Measurements from ENCODE around the gene RARRES2. TPM values are rescaled to one million over a fixed set of nuclear protein-coding genes. Genes with fewer than 3 reads are reported as not detected.
A peak's percentile ranks its signal among the peaks of the same experiment; 100 is the strongest.

RARRES2 gene
- total RNA-seq, 1 donor from 2014 or later: not detected

GRCh38 chr7:150323682-150324372 is 17.6 kb downstream of the RARRES2 start:
- H3K4me1 Mint-ChIP-seq: peaks cover 46% of the 10 kb centered on the region
- DNase-seq: no peak
- intact Hi-C loops (cut with micrococcal nuclease): loop anchor here (1.0 to 10.0 kb wide), 7 partner anchors 33 to 1191 kb away; partner anchors contain the start of genes RHEB and ZNF775

DNA sequence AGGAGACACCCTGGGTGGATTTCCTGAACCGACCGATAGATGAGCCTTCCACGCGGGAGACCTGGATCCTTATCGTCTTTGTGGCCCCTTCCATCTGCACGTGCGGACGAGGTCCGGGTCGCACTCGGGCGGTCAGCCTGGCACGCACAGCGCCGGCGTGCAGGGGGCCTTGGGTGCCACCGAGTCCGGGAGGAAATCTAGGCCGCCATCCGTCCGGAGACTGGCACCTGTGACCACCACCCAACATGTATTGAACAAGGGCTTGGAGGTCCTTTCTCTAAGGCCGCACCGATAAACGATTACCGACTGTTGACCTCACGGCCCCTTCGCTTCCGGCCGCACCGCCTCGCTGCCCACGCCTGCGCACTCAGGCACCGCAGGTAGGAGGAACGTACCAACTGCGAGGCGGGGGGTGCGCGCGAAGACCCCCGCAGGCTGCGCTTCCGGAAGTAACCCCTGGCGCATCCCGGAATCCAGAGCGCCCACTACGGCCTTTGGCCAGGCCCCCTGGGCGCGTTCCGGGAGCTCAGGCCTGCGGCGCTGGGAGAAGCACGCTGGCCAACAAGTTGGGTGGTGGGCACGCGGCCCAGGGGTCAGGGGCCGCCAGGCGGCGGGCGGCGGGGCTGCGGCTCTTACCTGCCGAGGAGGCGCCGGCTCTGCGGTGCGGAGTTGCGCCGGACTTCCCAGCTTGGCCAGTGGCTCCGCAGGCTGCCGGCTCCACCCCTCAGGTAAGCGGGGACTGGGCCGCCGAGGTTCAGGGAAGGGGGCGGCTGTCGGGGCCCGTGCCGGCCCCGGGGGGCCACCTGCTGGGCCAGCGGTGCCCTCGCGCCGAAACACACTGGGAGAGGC is 18.4 kb downstream of the RARRES2 start, which contains the start of the genes ACTR3C and LRRC61:
Gene ACTR3C, minus strand, starts transcription at position 713 of the 849 bp plus-strand sequence. CDS start 28,249 bp downstream, outside the sequence.
Gene LRRC61, plus strand, starts transcription at position 523 of the 849 bp plus-strand sequence. CDS start 13,507 bp downstream, outside the sequence.
- Mint-ChIP-seq H3K4me1 (peaks cover 54% of the 10 kb centered on the region), H3K9me3 (no peaks in the 10 kb centered on the region), H3K27me3 (no peaks in the 10 kb centered on the region), H3K36me3 (ENCODE audit: low read depth) (peaks cover 30% of the 10 kb centered on the region), H3K27ac (peak within 1 kb of the TSS; percentile 92), H3K4me3 (peak within 1 kb of the TSS; percentile 93)
- TF ChIP-seq, protein P1, sequence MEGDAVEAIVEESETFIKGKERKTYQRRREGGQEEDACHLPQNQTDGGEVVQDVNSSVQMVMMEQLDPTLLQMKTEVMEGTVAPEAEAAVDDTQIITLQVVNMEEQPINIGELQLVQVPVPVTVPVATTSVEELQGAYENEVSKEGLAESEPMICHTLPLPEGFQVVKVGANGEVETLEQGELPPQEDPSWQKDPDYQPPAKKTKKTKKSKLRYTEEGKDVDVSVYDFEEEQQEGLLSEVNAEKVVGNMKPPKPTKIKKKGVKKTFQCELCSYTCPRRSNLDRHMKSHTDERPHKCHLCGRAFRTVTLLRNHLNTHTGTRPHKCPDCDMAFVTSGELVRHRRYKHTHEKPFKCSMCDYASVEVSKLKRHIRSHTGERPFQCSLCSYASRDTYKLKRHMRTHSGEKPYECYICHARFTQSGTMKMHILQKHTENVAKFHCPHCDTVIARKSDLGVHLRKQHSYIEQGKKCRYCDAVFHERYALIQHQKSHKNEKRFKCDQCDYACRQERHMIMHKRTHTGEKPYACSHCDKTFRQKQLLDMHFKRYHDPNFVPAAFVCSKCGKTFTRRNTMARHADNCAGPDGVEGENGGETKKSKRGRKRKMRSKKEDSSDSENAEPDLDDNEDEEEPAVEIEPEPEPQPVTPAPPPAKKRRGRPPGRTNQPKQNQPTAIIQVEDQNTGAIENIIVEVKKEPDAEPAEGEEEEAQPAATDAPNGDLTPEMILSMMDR (IDR thresholded peaks at IDR 0.05): no peak
- intact Hi-C loops (cut with micrococcal nuclease): loop anchor here (1.0 to 10.0 kb wide), 7 partner anchors 34 to 1192 kb away; partner anchors contain the start of genes RHEB and ZNF775
- POLR2A ChIA-PET: interaction anchor here (0.6 to 2.6 kb wide), 8 partner anchors 12 to 86 kb away, joined by 3 to 10 read pairs (median 4); no protein-coding TSS in a partner anchor
- CTCF ChIA-PET: interaction anchor here (0.7 to 0.9 kb wide), 2 partner anchors 38 to 82 kb away, joined by 3 to 4 read pairs; a partner anchor contains a TSS
- peak; percentile 67 for ATAC-seq (ENCODE audit: low read depth)
- DNase-seq: peak; percentile 64

More at GRCh38 chr7:150323682-150324372, 17.6 kb downstream of the RARRES2 start:
- peak overlapping the region; percentile 91 for H3K27ac Mint-ChIP-seq
- H3K9me3 Mint-ChIP-seq: no peaks in the 10 kb centered on the region
- peak overlapping the region; percentile 93 for H3K4me3 Mint-ChIP-seq
- H3K36me3 Mint-ChIP-seq (ENCODE audit: low read depth): peaks cover 36% of the 10 kb centered on the region
- TF ChIP-seq, protein P1 (IDR thresholded peaks at IDR 0.05): no peak
- POLR2A ChIA-PET: interaction anchor here (1.0 to 2.6 kb wide), 7 partner anchors 44 to 85 kb away, joined by 3 to 10 read pairs (median 4); no protein-coding TSS in a partner anchor
- ATAC-seq (ENCODE audit: low read depth): peak; percentile 11
- H3K27me3 Mint-ChIP-seq: no peaks in the 10 kb centered on the region
- CTCF ChIA-PET: interaction anchor here (0.7 to 0.9 kb wide), 2 partner anchors 38 to 82 kb away, joined by 3 to 4 read pairs; a partner anchor contains a TSS

DNA sequence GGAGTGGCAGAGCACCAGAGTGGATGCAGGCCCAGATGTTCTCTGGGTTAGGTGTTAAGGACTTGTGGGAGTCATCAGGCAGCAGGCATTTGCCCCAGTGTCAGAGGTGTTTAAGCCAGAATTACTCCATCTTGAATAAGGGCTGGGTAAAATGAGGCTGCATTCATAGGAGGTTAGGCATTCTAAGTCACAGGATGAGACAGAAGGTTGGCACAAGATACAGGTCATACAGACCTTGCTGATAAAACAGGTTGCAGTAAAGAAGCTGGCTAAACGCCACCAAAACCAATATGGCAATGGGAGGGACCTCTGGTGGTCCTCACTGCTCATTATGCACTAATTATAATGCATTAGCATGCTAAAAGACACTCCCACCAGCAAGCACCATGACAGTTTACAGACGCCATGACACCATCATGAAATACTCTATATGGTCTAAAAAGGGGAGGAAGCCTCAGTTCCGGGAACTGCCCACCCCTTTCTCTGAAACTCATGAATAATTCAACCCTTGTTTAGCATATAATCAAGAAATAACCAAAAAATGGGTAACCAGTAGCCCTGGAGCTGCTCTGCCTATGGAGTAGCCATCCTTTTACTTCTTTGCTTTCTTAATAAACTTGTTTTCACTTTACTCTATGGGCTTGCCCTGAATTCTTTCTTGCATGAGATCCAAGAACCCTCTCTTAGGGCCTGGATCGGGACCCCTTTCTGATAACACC is 19.2 kb downstream of the RARRES2 start:
- Mint-ChIP-seq H3K27me3 (no peaks in the 10 kb centered on the region), H3K36me3 (ENCODE audit: low read depth) (peaks cover 26% of the 10 kb centered on the region), H3K4me3 (peak overlapping the region; percentile 93), H3K4me1 (peaks cover 56% of the 10 kb centered on the region), H3K9me3 (no peaks in the 10 kb centered on the region), H3K27ac (peak overlapping the region; percentile 92)
- ChIA-PET POLR2A (interaction anchor here (1.0 to 2.6 kb wide), 3 partner anchors 56 to 87 kb away, joined by 3 to 10 read pairs (median 9); no protein-coding TSS in a partner anchor), CTCF (no interaction called here)
- TF ChIP-seq, protein P1 (IDR thresholded peaks at IDR 0.05): no peak
- intact Hi-C loops (cut with micrococcal nuclease): loop anchor here (2.0 to 10.0 kb wide), 2 partner anchors 35 to 1193 kb away; partner anchors contain the start of gene RHEB
- DNase-seq: no peak
- no peak for ATAC-seq (ENCODE audit: low read depth)

GRCh38 chr7:150321788-150322113 is 19.7 kb downstream of the RARRES2 start:
- peak overlapping the region; percentile 92 for H3K27ac Mint-ChIP-seq
- H3K27me3 Mint-ChIP-seq: no peaks in the 10 kb centered on the region
- ChIA-PET CTCF (no interaction called here), POLR2A (interaction anchor here (1.0 to 2.6 kb wide), 2 partner anchors 56 to 87 kb away, joined by 3 to 9 read pairs; no protein-coding TSS in a partner anchor)
- peaks cover 56% of the 10 kb centered on the region for H3K4me1 Mint-ChIP-seq
- TF ChIP-seq, protein P1 (IDR thresholded peaks at IDR 0.05): no peak
- ATAC-seq (ENCODE audit: low read depth) (no peak), DNase-seq (no peak)
- H3K4me3 Mint-ChIP-seq: peak overlapping the region; percentile 93
- H3K9me3 Mint-ChIP-seq: no peaks in the 10 kb centered on the region
- H3K36me3 Mint-ChIP-seq (ENCODE audit: low read depth): peaks cover 21% of the 10 kb centered on the region
- intact Hi-C loops (cut with micrococcal nuclease): loop anchor here (2.0 to 10.0 kb wide), 2 partner anchors 35 to 1193 kb away; partner anchors contain the start of gene RHEB

Measured in activated B cell treated with CpG ODN at 0.5 μM for 24 hours (primary cell).